Endothelial cell (in vitro differentiated cells): ENCODE results near the gene PCDH1. TPM values are rescaled to one million over a fixed set of nuclear protein-coding genes. Genes with fewer than 3 reads are reported as not detected.

Source experiments
- DNase-seq: peaks from one replicate; pipeline ENCODE4 v3.0.0; 2021; ENCODE audit warnings: low spot score
- H3K27ac Mint-ChIP-seq: one replicate; pipeline ENCODE4 v1.8.0; 2021; ENCODE audit warnings: mixed read lengths, inconsistent platforms; ENCODE audit not compliant: unreplicated experiment
- H3K27me3 Mint-ChIP-seq: one replicate; pipeline ENCODE4 v1.8.0; 2021; ENCODE audit warnings: mild to moderate bottlenecking, moderate library complexity, mixed read lengths, inconsistent platforms; ENCODE audit not compliant: unreplicated experiment
- H3K36me3 Mint-ChIP-seq: one replicate; pipeline ENCODE4 v1.8.0; 2021; ENCODE audit warnings: mild to moderate bottlenecking, low read depth, mixed read lengths, inconsistent platforms; ENCODE audit not compliant: unreplicated experiment
- H3K4me1 Mint-ChIP-seq: one replicate; pipeline ENCODE4 v1.8.0; 2021; ENCODE audit warnings: mild to moderate bottlenecking, mixed read lengths, inconsistent platforms; ENCODE audit not compliant: unreplicated experiment
- H3K4me3 Mint-ChIP-seq: one replicate; pipeline ENCODE4 v1.8.0; 2021; ENCODE audit warnings: mild to moderate bottlenecking, mixed read lengths, inconsistent platforms; ENCODE audit not compliant: unreplicated experiment
- H3K9me3 Mint-ChIP-seq: one replicate; pipeline ENCODE4 v1.8.0; 2021; ENCODE audit warnings: mixed read lengths, inconsistent platforms; ENCODE audit not compliant: unreplicated experiment
- total RNA-seq: library from RNA; stranded (reverse); fragmentation: NEBNext Ultra II Directional; extraction: Animal tissue kit (Norgen Biotek cat#: 25700); gene quantifications from one replicate; pipeline ENCODE4 v1.2.1, GENCODE V29; 2021; ENCODE audit not compliant: unreplicated experiment
- TF ChIP-seq, protein P1 (sequence below): fragments of 200-600 bp; sonication (generic); IDR thresholded peaks from one replicate; pipeline ENCODE4 v1.5.0; 2021; ENCODE audit warnings: antibody characterized with exemption; ENCODE audit not compliant: unreplicated experiment

The PCDH1 gene
- total RNA-seq, 1 donor from 2014 or later: 140 TPM

DNA sequence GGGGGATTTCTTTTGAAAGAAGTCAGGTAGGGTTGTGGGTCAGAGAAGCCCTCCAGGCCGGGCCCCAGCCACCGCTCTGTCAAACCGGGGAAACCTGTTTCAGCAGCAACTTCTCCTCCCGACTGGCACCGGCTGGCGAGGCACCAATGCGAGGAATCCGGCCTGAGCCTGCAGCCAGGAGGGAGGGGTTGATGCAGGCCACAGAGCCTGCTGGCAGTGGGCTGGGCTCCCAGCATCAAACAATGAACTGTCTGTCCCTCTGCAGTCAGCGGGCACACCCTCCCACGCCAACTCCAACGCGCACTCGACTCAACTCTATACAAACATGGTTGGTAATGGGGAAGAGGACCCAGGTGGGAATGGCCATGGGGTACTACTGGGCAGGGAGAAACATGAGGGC is 12.1 kb downstream of the PCDH1 start:
- peaks cover 18% of the 10 kb centered on the region for H3K4me1 Mint-ChIP-seq
- no peak overlapping the region for H3K27ac Mint-ChIP-seq
- no peak for DNase-seq
- H3K27me3 Mint-ChIP-seq: peaks cover 3% of the 10 kb centered on the region
- H3K9me3 Mint-ChIP-seq: no peaks in the 10 kb centered on the region
- peaks cover 71% of the 10 kb centered on the region for H3K36me3 Mint-ChIP-seq
- TF ChIP-seq, protein P1, sequence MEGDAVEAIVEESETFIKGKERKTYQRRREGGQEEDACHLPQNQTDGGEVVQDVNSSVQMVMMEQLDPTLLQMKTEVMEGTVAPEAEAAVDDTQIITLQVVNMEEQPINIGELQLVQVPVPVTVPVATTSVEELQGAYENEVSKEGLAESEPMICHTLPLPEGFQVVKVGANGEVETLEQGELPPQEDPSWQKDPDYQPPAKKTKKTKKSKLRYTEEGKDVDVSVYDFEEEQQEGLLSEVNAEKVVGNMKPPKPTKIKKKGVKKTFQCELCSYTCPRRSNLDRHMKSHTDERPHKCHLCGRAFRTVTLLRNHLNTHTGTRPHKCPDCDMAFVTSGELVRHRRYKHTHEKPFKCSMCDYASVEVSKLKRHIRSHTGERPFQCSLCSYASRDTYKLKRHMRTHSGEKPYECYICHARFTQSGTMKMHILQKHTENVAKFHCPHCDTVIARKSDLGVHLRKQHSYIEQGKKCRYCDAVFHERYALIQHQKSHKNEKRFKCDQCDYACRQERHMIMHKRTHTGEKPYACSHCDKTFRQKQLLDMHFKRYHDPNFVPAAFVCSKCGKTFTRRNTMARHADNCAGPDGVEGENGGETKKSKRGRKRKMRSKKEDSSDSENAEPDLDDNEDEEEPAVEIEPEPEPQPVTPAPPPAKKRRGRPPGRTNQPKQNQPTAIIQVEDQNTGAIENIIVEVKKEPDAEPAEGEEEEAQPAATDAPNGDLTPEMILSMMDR: no peak
- no peak overlapping the region for H3K4me3 Mint-ChIP-seq

- TF ChIP-seq, protein P1: no peak
- Mint-ChIP-seq H3K4me1 (peaks cover 12% of the 10 kb centered on the region), H3K27ac (no peak overlapping the region), H3K9me3 (no peaks in the 10 kb centered on the region), H3K27me3 (peaks cover 3% of the 10 kb centered on the region), H3K4me3 (peak overlapping the region; percentile 78), H3K36me3 (peaks cover 72% of the 10 kb centered on the region)
- DNase-seq: no peak
These were observed 12.8 kb downstream of the PCDH1 start for GRCh38 chr5:141865406-141865805.

- Mint-ChIP-seq H3K9me3 (no peaks in the 10 kb centered on the region), H3K27ac (no peak overlapping the region), H3K36me3 (peaks cover 67% of the 10 kb centered on the region), H3K27me3 (peaks cover 3% of the 10 kb centered on the region), H3K4me3 (peak overlapping the region; percentile 78), H3K4me1 (peaks cover 10% of the 10 kb centered on the region)
- TF ChIP-seq, protein P1: no peak
- no peak for DNase-seq
These were observed 13.5 kb downstream of the PCDH1 start for GRCh38 chr5:141864371-141865370.

GRCh38 chr5:141863569-141864178 is 14.5 kb downstream of the PCDH1 start:
- DNase-seq: no peak
- no peak overlapping the region for H3K27ac Mint-ChIP-seq
- TF ChIP-seq, protein P1: no peak
- H3K27me3 Mint-ChIP-seq: peaks cover 3% of the 10 kb centered on the region
- H3K9me3 Mint-ChIP-seq: no peaks in the 10 kb centered on the region
- H3K4me3 Mint-ChIP-seq: peak overlapping the region; percentile 23
- H3K36me3 Mint-ChIP-seq: peaks cover 60% of the 10 kb centered on the region
- H3K4me1 Mint-ChIP-seq: peaks cover 20% of the 10 kb centered on the region
